GM12872 (cell line): ENCODE data around the gene MBTPS1.

ENCODE experiments used
- TF ChIP-seq, protein P1 (sequence below): IDR thresholded peaks from 3 replicates; pipeline ENCODE4 v1.5.1; 2011; ENCODE audit warnings: low read depth, mild to moderate bottlenecking, low read length, moderate library complexity; ENCODE audit not compliant: insufficient read depth

MBTPS1 gene

DNA sequence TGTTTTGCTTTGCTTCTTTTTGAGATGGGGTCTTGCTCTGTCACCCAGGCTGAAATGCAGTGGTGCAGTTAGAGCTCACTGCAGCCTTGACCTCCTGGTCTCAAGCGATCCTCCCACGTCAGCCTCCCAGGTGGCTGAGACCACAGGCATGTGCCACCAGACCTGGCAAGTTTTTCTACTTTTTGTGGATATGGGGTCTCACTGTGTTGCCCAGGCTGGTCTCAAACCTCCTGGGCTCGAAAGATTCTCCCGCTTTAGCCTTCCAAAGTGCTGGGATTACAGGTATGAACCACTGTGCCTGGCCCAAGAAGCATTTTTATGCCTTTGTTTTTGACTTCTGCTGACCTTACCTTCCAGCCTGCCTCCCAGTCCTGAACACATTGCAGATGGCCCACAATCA lies 38.5 kb upstream of the MBTPS1 start:
- TF ChIP-seq, protein P1, sequence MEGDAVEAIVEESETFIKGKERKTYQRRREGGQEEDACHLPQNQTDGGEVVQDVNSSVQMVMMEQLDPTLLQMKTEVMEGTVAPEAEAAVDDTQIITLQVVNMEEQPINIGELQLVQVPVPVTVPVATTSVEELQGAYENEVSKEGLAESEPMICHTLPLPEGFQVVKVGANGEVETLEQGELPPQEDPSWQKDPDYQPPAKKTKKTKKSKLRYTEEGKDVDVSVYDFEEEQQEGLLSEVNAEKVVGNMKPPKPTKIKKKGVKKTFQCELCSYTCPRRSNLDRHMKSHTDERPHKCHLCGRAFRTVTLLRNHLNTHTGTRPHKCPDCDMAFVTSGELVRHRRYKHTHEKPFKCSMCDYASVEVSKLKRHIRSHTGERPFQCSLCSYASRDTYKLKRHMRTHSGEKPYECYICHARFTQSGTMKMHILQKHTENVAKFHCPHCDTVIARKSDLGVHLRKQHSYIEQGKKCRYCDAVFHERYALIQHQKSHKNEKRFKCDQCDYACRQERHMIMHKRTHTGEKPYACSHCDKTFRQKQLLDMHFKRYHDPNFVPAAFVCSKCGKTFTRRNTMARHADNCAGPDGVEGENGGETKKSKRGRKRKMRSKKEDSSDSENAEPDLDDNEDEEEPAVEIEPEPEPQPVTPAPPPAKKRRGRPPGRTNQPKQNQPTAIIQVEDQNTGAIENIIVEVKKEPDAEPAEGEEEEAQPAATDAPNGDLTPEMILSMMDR = no peak

DNA sequence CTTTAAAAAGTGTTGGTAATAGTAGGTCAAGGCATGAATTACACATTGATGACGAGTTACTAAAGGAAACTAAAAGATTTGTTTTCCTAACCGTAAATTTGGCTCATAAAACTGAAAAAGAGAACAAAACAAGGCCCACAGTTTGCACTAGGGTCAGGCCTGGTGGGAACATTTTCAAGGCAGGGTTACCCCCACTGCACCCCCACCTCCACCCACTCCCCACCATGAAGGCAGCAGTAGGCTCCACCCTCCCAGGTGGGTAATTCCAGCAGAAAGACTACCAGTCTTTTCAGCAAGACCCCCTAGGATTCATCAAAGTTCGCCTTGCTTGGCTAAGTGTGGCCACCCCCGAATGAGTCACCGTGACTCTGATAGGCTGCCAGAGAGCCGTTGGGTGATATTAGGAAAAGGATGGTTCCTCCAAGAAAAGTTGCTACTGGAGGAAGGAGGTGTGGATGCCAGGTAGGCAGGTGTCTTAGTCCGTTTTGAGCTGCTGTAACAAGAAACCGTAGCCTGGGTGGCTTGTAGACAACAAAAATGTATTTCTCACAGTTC lies 37.0 kb upstream of the MBTPS1 start:
- TF ChIP-seq, protein P1 = no peak

DNA sequence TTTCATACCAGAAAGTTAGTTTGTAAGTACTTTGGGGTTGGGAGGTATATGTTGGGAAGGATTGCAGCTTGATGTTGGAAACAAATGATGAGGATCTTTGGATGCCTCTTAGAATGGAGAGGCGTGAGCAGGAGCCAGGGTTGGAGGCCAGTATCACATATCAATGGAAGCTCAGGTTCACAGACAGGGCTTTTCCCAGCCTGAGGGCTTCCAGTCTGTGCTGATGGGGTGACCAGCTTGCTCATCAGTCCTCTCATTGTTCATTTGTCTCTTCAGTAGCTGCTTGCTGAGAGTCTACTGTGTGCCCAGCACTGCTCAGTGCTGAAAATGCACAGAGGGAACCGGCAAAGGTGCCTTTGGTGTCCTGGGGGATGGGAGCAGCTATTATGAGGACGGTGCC lies 34.2 kb upstream of the MBTPS1 start:
- TF ChIP-seq, protein P1 = no peak

DNA sequence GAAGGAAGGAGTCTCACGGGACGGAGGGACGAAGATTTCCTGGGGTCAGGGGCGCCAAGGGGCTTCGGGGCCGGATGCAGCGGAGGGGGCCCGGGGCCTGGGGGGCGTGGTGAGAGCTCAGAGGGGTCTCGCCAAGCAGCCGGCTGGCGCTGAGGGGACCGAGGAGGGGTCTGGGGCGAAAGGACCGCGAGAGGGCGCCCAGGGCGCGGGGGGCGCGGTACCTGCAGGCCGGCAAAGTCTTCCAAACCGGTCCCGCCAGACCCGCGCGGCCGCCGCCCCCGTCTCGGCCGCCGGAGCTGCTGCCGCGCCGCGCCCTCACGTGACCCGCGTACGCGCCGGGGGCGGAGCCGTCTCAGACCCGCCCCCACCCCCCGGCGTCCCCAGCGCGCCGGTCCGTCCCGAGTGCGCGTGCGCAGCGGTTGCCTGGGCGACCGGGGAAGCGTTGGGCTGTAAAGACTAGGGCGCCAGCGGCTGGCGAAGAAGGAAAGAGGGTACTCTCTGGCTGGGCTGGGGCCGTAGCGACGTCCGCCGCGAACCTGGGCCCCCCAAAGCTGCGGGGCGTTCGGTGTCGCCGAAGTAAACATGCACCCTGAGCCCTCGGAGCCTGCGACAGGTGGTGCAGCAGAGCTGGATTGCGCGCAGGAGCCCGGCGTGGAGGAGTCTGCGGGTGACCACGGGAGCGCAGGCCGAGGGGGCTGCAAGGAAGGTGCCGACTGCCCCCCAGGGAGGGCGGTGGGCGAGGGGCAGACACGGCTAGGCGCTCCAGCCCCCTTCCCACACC lies 28.3 kb upstream of the MBTPS1 start, which contains the start of the genes DNAAF1 and HSDL1:
Gene DNAAF1 (plus strand): TSS at position 450 of the 781 bp plus-strand sequence. CDS start 133 bp downstream, at position 583.
Gene HSDL1 (minus strand): TSS at position 319 of the 781 bp plus-strand sequence. CDS start 13,856 bp downstream, outside the sequence.
- TF ChIP-seq, protein P1 = 0 out of 3 replicates have a peak, but pooled peaks have one; percentile 10

DNA sequence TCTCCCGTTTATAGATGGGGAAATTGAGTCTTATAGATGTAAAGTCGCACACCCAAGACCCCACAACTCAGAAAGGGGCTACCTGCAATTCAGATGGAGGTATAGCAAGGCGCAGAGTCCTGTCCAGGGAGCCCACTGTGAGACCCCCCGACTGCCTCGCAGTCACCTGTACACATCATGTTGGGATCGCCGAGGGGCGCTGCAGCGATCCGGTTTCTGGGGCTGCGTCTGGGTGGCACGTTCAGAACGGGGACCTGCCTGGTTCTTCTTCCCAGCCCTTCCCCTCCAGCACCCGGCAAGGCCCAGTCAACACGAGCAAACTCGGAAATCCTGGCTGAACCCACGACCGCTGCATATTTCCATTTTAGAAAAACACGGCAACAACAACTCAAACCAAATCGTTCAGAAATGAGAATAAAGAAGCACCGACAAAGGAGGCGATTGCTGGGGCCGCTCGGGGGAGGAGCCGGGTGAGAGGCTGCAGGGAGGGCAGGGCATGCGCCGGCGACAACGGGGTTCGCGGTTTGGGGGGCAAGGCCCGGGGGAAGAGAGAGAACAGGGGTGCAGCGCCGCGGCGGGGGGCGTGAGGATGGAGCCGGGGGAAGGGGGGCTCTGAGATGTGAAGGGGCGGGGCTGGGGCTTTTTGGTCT lies 27.6 kb upstream of the MBTPS1 start:
- TF ChIP-seq, protein P1 = peak; percentile 39; the same call in 2 of the 3 replicates

DNA sequence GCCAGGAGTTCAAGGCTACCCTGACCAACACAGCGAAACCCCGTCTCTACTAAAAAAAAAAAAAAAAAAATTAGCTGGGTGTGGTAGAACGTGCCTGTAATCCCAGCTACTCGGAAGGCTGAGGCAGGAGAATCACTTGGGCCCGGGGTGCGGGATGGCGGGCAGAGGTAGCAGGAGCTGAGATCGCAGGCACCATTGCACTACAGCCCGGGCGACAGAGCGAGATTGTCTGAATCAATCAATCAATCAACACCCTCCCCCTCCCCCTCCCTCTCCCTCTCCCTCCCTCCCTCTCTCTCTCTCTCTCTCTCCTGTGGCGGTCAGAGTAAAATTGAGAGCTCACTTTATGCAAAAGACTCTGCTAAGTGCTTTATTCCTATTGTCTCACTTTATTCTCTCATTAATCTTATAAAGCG lies 27.1 kb upstream of the MBTPS1 start:
- TF ChIP-seq, protein P1 = no peak

DNA sequence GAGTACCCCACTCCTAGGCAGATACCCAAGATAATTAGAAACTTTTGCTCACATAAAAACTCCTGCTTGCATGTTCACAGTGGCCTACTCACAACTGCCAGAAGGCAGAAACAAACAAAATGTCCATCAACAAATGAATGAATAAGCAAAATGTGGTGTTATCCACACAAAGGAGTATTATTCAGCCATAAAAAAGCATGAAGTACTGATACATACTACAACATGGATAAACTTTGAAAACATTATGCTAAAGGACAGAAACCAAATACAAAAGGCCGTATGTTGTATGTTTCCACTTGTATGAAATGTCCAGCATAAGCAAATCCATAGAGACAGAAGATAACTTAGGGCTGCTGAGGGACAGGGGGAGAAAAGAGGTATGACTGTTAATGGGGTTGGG lies 26.3 kb upstream of the MBTPS1 start:
- TF ChIP-seq, protein P1 = no peak
